ENCODE data around the gene ADA.

The ADA gene

DNA sequence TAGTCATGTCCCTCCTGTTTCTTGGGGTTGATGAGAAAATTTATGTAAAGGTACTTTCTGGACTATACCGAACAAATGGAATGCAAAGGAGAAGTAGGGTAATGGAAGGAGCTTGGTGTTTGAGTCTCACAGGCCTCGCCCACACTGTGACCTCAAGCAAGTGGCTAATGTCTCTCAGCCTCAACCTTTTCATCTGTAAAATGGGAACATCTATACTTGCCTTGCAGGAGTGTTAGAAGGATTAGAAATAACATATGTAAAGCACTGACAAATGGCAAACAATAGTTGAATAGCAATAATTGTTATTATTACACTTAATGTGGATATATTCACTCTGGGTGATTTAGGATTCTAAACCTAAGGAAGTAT is 78.0 kb downstream of the ADA start:
- DNase-seq: no peak

DNA sequence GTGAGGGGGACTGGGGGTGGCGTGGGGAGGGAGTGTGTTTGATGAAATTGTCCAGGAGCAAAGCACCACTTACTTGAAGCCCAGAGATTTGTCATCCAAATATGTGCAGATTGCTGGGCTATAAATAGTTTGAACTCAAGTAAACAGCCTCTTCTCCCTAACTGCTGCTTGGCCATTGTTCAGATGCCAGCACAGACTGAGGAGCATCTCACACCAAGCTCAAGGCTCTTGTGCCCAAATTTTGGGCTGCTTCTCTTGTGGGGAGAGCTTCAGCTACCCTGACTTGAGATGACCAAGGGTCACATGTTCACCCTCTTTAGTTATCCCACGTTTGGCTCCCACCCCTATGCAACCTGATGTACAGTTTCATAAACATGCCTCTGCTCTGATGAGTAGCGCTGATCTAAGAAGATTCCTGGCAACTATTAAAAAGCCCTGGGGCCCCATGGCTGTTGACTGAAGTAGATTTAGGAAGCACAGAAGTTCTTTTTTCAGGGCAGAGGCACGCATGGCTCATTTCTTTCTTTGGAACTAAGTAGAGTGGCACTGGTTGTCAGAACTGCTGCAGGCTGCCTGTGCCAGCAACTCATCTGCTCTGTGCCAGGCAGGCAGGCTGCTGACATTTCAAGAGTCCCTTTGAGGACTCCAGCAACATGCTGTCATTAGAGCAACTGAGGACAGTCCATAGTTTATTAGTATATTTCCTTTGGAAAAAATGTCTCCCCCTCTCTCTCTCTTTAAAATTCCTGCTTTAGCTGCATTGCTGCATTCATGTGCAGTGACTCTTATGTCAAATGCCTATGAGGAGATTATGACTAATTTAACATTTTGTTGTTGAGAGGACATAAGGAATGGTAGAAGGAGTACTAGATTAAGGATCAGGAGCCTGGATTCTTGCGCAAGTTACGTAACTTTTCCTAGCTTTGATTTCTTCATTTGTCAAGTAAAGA is 78.7 kb downstream of the ADA start:
- no peak for DNase-seq

- no peak for DNase-seq
These were observed 80.0 kb downstream of the ADA start for GRCh38 chr20:44571362-44571988.

- DNase-seq: no peak
These were observed 81.1 kb downstream of the ADA start for GRCh38 chr20:44570367-44570766.

Data from SIG-M5 (cell line).